ENCODE measurements around the gene BOLL.
"Not testable (repeated sequence)": the region's sequence is repeated elsewhere in the genome, so short reads cannot be mapped to it uniquely, and the experiment has no call there.

DNA sequence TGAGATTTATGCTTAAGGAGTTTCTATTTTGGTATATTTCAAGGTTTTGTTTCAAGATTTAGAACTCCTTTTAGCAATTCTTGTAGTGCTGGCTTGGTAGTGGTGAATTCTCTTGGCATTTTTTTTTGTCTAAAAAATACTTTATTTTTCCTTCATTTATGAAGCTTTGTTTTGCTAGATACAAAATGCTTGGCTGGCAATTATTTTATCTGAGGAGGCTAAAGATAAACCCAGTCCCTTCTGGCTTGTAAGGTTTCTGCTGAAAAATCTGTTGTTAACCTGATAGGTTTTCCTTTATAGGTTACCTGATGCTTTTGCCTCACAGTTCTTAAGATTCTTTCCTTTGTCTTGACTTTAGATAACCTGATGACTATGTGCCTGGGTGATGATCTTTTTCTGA, 85.4 kb downstream of the BOLL start:
- TF ChIP-seq, protein P1, sequence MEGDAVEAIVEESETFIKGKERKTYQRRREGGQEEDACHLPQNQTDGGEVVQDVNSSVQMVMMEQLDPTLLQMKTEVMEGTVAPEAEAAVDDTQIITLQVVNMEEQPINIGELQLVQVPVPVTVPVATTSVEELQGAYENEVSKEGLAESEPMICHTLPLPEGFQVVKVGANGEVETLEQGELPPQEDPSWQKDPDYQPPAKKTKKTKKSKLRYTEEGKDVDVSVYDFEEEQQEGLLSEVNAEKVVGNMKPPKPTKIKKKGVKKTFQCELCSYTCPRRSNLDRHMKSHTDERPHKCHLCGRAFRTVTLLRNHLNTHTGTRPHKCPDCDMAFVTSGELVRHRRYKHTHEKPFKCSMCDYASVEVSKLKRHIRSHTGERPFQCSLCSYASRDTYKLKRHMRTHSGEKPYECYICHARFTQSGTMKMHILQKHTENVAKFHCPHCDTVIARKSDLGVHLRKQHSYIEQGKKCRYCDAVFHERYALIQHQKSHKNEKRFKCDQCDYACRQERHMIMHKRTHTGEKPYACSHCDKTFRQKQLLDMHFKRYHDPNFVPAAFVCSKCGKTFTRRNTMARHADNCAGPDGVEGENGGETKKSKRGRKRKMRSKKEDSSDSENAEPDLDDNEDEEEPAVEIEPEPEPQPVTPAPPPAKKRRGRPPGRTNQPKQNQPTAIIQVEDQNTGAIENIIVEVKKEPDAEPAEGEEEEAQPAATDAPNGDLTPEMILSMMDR (conservative IDR thresholded peaks at IDR 0.05; ENCODE audit: low read length), result not testable (repeated sequence)
- TF ChIP-seq EZH2phosphoT487 (IDR thresholded peaks at IDR 0.05; ENCODE audit: borderline replicate concordance, low read depth, low read length), result not testable (repeated sequence)

Measured in OCI-LY7 (cell line).